ENCODE results near the gene HBB. TPM values are rescaled to one million over a fixed set of nuclear protein-coding genes. Genes with fewer than 3 reads are reported as not detected.

The HBB gene
- total RNA-seq, 6 donors from 2014 or later, result 26.2 to 1,949 (median 399) TPM

DNA sequence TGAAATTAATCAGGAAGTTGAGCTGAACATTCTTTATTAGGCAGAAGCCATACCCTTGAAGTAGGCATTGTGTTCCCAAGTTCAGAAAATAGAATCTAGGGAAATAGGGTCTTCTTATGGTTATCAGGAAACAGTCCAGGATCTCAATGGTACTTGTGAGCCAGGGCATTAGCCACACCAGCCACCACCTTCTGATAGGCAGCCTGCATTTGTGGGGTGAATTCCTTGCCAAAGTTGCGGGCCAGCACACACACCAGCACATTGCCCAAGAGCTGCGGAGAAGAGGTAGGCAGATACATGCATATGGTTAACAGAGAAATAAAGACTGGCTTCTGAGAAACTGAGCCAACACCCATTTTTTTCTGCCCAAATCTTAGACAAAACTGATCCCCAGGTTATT, 6.0 kb upstream of the HBB start:
- DNase-seq, result no peak
- H3K9me3 ChIP-seq, result no peaks in the 10 kb centered on the region

DNA sequence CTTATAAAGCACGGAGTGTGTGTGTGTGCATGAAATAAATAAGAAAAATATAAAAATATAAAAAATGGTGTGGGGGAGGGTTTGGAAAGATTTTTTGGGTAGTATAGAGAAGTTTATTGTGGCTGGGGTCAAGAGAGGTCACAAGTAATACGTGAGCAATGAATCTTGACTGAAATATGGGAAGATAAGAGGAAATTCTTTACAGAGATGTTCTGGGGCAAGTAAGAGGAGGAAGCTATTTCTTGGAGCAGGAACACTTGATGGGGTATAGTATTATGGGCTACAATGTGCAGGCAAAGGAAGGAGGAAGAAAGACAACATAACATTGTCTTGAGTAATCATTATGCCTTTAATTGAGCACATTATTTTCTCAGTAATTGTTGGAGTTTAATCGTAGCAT, 5.3 kb upstream of the HBB start:
- Histone ChIP-seq H3K4me3 (no peak overlapping the region), H3K9me3 (no peaks in the 10 kb centered on the region), H3K27ac (no peak overlapping the region), H3K27me3 (no peaks in the 10 kb centered on the region), H3K36me3 (no peaks in the 10 kb centered on the region), H3K4me1 (no peaks in the 10 kb centered on the region)
- WGBS, 2 donors, result 60 to 63% methylated on average over 3 of the region's 3 CpGs
- no peak for ATAC-seq (ENCODE audit: low FRiP score in 2 of 2)
- TF ChIP-seq POLR2A (IDR thresholded peaks at IDR 0.05) (no peak), POLR2AphosphoS5 (IDR thresholded peaks at IDR 0.05) (no peak), EP300 (IDR thresholded peaks at IDR 0.05) (no peak)
- TF ChIP-seq, protein P1, sequence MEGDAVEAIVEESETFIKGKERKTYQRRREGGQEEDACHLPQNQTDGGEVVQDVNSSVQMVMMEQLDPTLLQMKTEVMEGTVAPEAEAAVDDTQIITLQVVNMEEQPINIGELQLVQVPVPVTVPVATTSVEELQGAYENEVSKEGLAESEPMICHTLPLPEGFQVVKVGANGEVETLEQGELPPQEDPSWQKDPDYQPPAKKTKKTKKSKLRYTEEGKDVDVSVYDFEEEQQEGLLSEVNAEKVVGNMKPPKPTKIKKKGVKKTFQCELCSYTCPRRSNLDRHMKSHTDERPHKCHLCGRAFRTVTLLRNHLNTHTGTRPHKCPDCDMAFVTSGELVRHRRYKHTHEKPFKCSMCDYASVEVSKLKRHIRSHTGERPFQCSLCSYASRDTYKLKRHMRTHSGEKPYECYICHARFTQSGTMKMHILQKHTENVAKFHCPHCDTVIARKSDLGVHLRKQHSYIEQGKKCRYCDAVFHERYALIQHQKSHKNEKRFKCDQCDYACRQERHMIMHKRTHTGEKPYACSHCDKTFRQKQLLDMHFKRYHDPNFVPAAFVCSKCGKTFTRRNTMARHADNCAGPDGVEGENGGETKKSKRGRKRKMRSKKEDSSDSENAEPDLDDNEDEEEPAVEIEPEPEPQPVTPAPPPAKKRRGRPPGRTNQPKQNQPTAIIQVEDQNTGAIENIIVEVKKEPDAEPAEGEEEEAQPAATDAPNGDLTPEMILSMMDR (IDR thresholded peaks at IDR 0.05), result no peak
- DNase-seq, result no peak

More for the DNA sequence above, 6.0 kb upstream of the HBB start:
- TF ChIP-seq, protein P1 (IDR thresholded peaks at IDR 0.05), result no peak
- no peak for TF ChIP-seq POLR2A (IDR thresholded peaks at IDR 0.05)
- TF ChIP-seq POLR2AphosphoS5 (IDR thresholded peaks at IDR 0.05), result no peak
- no peak for TF ChIP-seq EP300 (IDR thresholded peaks at IDR 0.05)
- 94 to 96% methylated on average over 2 of the region's 2 CpGs for WGBS, 2 donors
- Histone ChIP-seq H3K4me1 (no peaks in the 10 kb centered on the region), H3K27ac (no peak overlapping the region), H3K36me3 (no peaks in the 10 kb centered on the region), H3K27me3 (no peaks in the 10 kb centered on the region), H3K4me3 (no peak overlapping the region)
- no peak for ATAC-seq (ENCODE audit: low FRiP score in 2 of 2)

DNA sequence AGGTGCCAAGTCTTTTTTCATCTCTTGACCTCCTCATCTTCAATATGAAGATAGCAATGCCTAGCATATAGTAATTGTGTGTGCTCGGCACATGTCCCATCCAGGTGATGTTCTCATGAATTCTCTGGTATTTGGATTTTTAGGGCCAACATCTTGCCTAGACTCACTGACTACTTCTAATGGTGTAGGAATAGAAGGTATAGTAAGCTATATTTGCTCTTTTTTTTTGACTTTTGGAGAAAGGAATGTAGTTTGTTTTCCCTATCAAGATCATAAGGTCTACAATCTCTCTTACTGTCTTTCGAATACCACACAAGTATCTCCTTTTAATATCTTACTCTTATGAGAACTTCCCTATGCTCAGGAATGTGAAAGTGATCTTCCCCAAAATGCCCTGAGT, 4.2 kb upstream of the HBB start:
- no peaks in the 10 kb centered on the region for H3K9me3 ChIP-seq
- ATAC-seq (ENCODE audit: low FRiP score in 2 of 2) (no peak), DNase-seq (no peak)
- 84 to 90% methylated on average over 2 of the region's 2 CpGs for WGBS, 2 donors
- H3K36me3 ChIP-seq, result no peaks in the 10 kb centered on the region
- H3K27ac ChIP-seq, result no peak overlapping the region
- H3K4me1 ChIP-seq, result no peaks in the 10 kb centered on the region
- no peaks in the 10 kb centered on the region for H3K27me3 ChIP-seq
- no peak overlapping the region for H3K4me3 ChIP-seq
- no peak for TF ChIP-seq POLR2AphosphoS5 (IDR thresholded peaks at IDR 0.05)

DNA sequence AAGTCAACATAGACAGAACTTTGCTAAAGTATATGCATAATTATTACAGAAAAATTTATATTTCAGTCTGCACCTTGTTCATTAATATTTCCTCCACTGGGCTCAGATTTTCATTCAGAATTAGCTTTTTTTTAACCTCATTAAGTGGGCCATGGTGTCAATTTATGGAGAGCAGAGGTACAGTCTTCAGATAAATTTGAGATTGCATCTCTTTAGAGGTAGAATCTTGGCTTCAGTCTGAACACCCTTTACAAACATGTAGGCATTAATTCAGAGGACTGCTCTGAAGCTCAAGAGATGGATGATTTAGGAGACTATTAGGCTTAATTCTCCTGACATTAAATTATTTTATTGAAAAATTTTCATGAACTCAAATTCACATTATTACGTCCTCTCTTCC, 3.4 kb upstream of the HBB start:
- no peak for ATAC-seq (ENCODE audit: low FRiP score in 2 of 2)
- Histone ChIP-seq H3K27ac (no peak overlapping the region), H3K27me3 (no peaks in the 10 kb centered on the region), H3K4me1 (no peaks in the 10 kb centered on the region), H3K36me3 (no peaks in the 10 kb centered on the region), H3K4me3 (no peak overlapping the region), H3K9me3 (no peaks in the 10 kb centered on the region)
- no peak for DNase-seq
- 79 to 91% methylated on average over 1 of the region's 1 CpG for WGBS, 2 donors
- TF ChIP-seq, protein P1 (IDR thresholded peaks at IDR 0.05), result no peak
- no peak for TF ChIP-seq POLR2A (IDR thresholded peaks at IDR 0.05)
- no peak for TF ChIP-seq POLR2AphosphoS5 (IDR thresholded peaks at IDR 0.05)
- no peak for TF ChIP-seq EP300 (IDR thresholded peaks at IDR 0.05)

DNA sequence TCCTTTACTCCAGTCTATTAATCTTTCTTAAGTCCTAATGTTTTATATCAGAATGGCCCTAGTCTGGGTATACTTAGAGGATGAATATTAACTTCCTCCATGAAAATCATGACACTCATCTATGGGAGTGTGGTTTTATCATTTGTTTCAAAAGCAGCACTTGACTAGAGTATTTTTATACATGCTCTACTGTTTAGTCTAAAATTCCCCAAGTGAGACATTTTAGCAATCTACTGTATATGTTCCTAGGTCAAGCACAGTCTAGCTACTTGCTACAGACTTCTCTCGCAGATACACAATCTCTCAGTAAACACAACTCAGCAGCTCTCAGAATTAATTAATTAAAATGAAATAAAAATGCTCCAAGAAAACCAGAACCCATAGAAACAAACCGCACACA, 2.9 kb upstream of the HBB start:
- ATAC-seq (ENCODE audit: low FRiP score in 2 of 2), result no peak
- no peak for DNase-seq
- H3K4me3 ChIP-seq, result no peak overlapping the region
- H3K4me1 ChIP-seq, result no peaks in the 10 kb centered on the region
- TF ChIP-seq POLR2AphosphoS5 (IDR thresholded peaks at IDR 0.05) (no peak), EP300 (IDR thresholded peaks at IDR 0.05) (no peak), POLR2A (IDR thresholded peaks at IDR 0.05) (no peak)
- TF ChIP-seq, protein P1 (IDR thresholded peaks at IDR 0.05), result no peak
- WGBS, 2 donors, result 78 to 89% methylated on average over 2 of the region's 2 CpGs
- no peaks in the 10 kb centered on the region for H3K9me3 ChIP-seq
- no peaks in the 10 kb centered on the region for H3K36me3 ChIP-seq
- no peak overlapping the region for H3K27ac ChIP-seq
- H3K27me3 ChIP-seq, result no peaks in the 10 kb centered on the region

All from upper lobe of left lung (tissue), 6 donors.